Stimulated activated CD4-positive, alpha-beta T cell treated with anti-CD3 and anti-CD28 coated beads, Interleukin-1b, Interleukin-23, amount 100 ng/mL, for 24 hours (primary cell): Measurements from ENCODE around the gene USP17L15.
"Not testable (repeated sequence)": the region's sequence is repeated elsewhere in the genome, so short reads cannot be mapped to it uniquely, and the experiment has no call there.

Experiments used
- DNase-seq, 4 experiments: peaks; one replicate each; pipeline ENCODE4 v3.0.0-alpha.2; 2020; ENCODE audit warnings: low read depth in 4 of 4, low spot score in 1 of 4

Gene USP17L15

DNA sequence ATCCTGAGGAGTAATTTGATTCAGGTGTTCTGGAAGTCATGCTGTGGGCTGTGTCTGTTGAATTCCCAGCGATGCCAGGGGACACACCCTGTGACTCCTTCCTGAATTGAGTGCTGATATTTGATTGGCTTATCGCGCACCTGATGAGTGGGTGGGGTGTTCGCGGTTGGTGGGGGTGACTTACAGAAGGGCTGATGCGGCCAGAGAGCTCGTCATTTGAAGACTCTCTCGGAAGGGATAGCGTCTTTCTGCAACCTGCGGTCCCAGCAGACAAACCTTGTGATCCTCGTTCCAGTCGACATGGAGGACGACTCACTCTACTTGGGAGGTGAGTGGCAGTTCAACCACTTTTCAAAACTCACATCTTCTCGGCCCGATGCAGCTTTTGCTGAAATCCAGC lies at the start of gene USP17L15:
Gene USP17L15, plus strand, starts transcription at position 301 of the 400 bp plus-strand sequence. Its CDS starts 0 bp downstream, at position 301.
- not testable (repeated sequence) for DNase-seq

GRCh38 chr4:9210357-9210756 lies 23.8 kb upstream of the USP17L15 start, which contains the start of gene USP17L10:
TSS of gene USP17L10 (plus strand) at chr4:9210657. CDS start at chr4:9210657, 0 bp downstream.
- DNase-seq: not testable (repeated sequence)

GRCh38 chr4:9214701-9215100 lies 19.5 kb upstream of the USP17L15 start:
- not testable (repeated sequence) for DNase-seq

DNA sequence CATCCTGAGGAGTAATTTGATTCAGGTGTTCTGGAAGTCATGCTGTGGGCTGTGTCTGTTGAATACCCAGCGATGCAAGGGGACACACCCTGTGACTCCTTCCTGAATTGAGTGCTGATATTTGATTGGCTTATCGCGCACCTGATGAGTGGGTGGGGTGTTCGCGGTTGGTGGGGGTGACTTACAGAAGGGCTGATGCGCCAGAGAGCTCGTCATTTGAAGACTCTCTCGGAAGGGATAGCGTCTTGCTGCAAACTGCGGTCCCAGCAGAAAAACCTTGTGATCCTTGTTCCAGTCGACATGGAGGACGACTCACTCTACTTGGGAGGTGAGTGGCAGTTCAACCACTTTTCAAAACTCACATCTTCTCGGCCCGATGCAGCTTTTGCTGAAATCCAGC lies 19.1 kb upstream of the USP17L15 start, which contains the start of gene USP17L11:
Gene USP17L11, plus strand, starts transcription at position 301 of the 400 bp plus-strand sequence. Its CDS starts 0 bp downstream, at position 301.
- DNase-seq: not testable (repeated sequence)

DNA sequence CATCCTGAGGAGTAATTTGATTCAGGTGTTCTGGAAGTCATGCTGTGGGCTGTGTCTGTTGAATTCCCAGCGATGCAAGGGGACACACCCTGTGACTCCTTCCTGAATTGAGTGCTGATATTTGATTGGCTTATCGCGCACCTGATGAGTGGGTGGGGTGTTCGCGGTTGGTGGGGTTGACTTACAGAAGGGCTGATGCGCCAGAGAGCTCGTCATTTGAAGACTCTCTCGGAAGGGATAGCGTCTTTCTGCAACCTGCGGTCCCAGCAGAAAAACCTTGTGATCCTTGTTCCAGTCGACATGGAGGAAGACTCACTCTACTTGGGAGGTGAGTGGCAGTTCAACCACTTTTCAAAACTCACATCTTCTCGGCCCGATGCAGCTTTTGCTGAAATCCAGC lies 14.3 kb upstream of the USP17L15 start, which contains the start of gene USP17L12:
Gene USP17L12, plus strand, starts transcription at position 301 of the 400 bp plus-strand sequence. Its CDS starts 0 bp downstream, at position 301.
- DNase-seq: not testable (repeated sequence)

- not testable (repeated sequence) for DNase-seq
These were observed 9.6 kb upstream of the USP17L15 start, which contains the start of gene USP17L13 for GRCh38 chr4:9224596-9224995. TSS of gene USP17L13 (plus strand) at chr4:9224896. CDS start at chr4:9224896, 0 bp downstream.

- not testable (repeated sequence) for DNase-seq
These were observed 3.9 kb upstream of the USP17L15 start for GRCh38 chr4:9230249-9230648.

DNA sequence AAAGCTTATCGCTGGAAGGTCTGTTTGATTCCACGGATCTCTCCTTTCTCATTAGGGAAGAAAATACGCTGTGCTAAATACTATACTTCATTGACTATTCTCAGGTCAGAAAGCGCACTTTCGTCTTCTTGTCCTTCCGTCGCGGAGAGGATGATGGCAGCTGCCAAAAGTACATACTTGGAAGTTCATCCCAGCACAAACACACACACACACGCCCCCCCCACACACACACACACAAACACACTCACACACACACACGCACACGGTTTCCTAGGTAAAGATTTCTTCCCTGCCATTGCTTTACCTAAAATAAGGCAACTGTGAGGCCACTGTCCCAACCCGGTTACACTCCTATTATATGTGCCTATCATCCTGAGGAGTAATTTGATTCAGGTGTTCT lies 4.3 kb downstream of the USP17L15 start:
- not testable (repeated sequence) for DNase-seq

- not testable (repeated sequence) for DNase-seq
These were observed 9.4 kb downstream of the USP17L15 start, which contains the start of gene USP17L17 for GRCh38 chr4:9243579-9243978. TSS of gene USP17L17 (plus strand) at chr4:9243879. CDS start at chr4:9243879, 0 bp downstream.

DNA sequence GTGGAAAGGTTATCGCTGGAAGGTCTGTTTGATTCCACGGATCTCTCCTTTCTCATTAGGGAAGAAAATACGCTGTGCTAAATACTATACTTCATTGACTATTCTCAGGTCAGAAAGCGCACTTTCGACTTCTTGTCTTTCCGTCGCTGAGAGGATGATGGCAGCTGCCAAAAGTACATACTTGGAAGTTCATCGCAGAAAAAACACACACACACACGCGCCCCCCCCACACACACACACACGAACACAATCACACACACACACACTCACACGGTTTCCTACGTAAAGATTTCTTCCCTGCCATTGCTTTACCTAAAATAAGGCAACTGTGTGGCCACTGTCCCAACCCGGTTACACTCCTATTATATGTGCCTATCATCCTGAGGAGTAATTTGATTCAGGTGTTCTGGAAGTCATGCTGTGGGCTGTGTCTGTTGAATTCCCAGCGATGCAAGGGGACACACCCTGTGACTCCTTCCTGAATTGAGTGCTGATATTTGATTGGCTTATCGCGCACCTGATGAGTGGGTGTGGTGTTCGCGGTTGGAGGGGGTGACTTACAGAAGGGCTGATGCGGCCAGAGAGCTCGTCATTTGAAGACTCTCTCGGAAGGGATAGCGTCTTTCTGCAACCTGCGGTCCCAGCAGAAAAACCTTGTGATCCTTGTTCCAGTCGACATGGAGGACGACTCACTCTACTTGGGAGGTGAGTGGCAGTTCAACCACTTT lies 13.9 kb downstream of the USP17L15 start, which contains the start of gene USP17L18:
Gene USP17L18, plus strand, starts transcription at position 678 of the 728 bp plus-strand sequence. Its CDS starts 0 bp downstream, at position 678.
- DNase-seq: not testable (repeated sequence)

DNA sequence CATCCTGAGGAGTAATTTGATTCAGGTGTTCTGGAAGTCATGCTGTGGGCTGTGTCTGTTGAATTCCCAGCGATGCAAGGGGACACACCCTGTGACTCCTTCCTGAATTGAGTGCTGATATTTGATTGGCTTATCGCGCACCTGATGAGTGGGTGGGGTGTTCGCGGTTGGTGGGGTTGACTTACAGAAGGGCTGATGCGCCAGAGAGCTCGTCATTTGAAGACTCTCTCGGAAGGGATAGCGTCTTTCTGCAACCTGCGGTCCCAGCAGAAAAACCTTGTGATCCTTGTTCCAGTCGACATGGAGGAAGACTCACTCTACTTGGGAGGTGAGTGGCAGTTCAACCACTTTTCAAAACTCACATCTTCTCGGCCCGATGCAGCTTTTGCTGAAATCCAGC lies 18.9 kb downstream of the USP17L15 start, which contains the start of gene USP17L19:
Gene USP17L19, plus strand, starts transcription at position 301 of the 400 bp plus-strand sequence. Its CDS starts 0 bp downstream, at position 301.
- not testable (repeated sequence) for DNase-seq

GRCh38 chr4:9257824-9258223 lies 23.6 kb downstream of the USP17L15 start, which contains the start of gene USP17L20:
TSS of gene USP17L20 (plus strand) at chr4:9258124. CDS start at chr4:9258124, 0 bp downstream.
- DNase-seq: not testable (repeated sequence)

- not testable (repeated sequence) for DNase-seq
These were observed 28.4 kb downstream of the USP17L15 start, which contains the start of gene USP17L21 for GRCh38 chr4:9262572-9262971. TSS of gene USP17L21 (plus strand) at chr4:9262872. CDS start at chr4:9262872, 0 bp downstream.

DNA sequence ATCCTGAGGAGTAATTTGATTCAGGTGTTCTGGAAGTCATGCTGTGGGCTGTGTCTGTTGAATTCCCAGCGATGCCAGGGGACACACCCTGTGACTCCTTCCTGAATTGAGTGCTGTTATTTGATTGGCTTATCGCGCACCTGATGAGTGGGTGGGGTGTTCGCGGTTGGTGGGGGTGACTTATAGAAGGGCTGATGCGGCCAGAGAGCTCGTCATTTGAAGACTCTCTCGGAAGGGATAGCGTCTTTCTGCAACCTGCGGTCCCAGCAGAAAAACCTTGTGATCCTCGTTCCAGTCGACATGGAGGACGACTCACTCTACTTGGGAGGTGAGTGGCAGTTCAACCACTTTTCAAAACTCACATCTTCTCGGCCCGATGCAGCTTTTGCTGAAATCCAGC lies 33.1 kb downstream of the USP17L15 start, which contains the start of gene USP17L22:
Gene USP17L22, plus strand, starts transcription at position 301 of the 400 bp plus-strand sequence. Its CDS starts 0 bp downstream, at position 301.
- not testable (repeated sequence) for DNase-seq

GRCh38 chr4:9271719-9272118 lies 37.5 kb downstream of the USP17L15 start:
- not testable (repeated sequence) for DNase-seq
